CD4-positive, alpha-beta T cell treated with Interleukin-15 for 4 hours (primary cell): ENCODE data around the gene SDCBP2.

Experiments
- DNase-seq: peaks from one replicate; pipeline ENCODE4 v3.0.0-alpha.2; 2020; ENCODE audit warnings: low spot score

Gene SDCBP2

GRCh38 chr20:1273366-1273765 is 55.6 kb downstream of the SDCBP2 start:
- DNase-seq: no peak

GRCh38 chr20:1272368-1273100 is 56.4 kb downstream of the SDCBP2 start:
- no peak for DNase-seq

- DNase-seq: no peak
Measured at GRCh38 chr20:1269850-1270249, 59.1 kb downstream of the SDCBP2 start.

- no peak for DNase-seq
Measured at GRCh38 chr20:1269235-1269634, 59.7 kb downstream of the SDCBP2 start.

GRCh38 chr20:1267809-1268374 is 61.0 kb downstream of the SDCBP2 start:
- DNase-seq: no peak

GRCh38 chr20:1267161-1267560 is 61.8 kb downstream of the SDCBP2 start:
- no peak for DNase-seq

GRCh38 chr20:1266167-1266973 is 62.6 kb downstream of the SDCBP2 start, which contains the start of gene SNPH:
TSS of gene SNPH (plus strand) at chr20:1266294. CDS start at chr20:1296240, 29,946 bp downstream.
- DNase-seq: peak; percentile 72

- DNase-seq: no peak
Measured at GRCh38 chr20:1265916-1266166, 63.1 kb downstream of the SDCBP2 start.

- DNase-seq: no peak
Measured at GRCh38 chr20:1265226-1265915, 63.6 kb downstream of the SDCBP2 start.

GRCh38 chr20:1264727-1265126 is 64.2 kb downstream of the SDCBP2 start:
- DNase-seq: no peak

GRCh38 chr20:1263853-1264252 is 65.1 kb downstream of the SDCBP2 start:
- DNase-seq: no peak
